Fibroblast of villous mesenchyme (primary cell): ENCODE results near the gene ZNF101. TPM values are rescaled to one million over a fixed set of nuclear protein-coding genes. Genes with fewer than 3 reads are reported as not detected.

ENCODE experiments used
- DNase-seq: peaks from one replicate; pipeline ENCODE4 v3.0.0-alpha.2; 2010; ENCODE audit warnings: low read depth
- H3K4me3 ChIP-seq: 2 replicates; pipeline ENCODE4 v1.5.1; 2011; ENCODE audit warnings: low read depth, mild to moderate bottlenecking, low read length
- CTCF ChIP-seq: IDR thresholded peaks from 2 replicates; pipeline ENCODE4 v1.5.1; 2012; ENCODE audit warnings: low read depth, mild to moderate bottlenecking, low read length; ENCODE audit not compliant: insufficient read depth
- total RNA-seq: library from RNA; depleted of rRNA; stranded (reverse); fragments of >200 nt; gene quantifications from 2 replicates; pipeline ENCODE4 v1.2.3, GENCODE V29; 2012

The ZNF101 gene
- total RNA-seq, 1 donor = 5.6 TPM

GRCh38 chr19:19649580-19649995 lies 19.1 kb upstream of the ZNF101 start:
- TF ChIP-seq CTCF = no peak
- no peak for DNase-seq
- no peak overlapping the region for H3K4me3 ChIP-seq

GRCh38 chr19:19650331-19650730 lies 18.3 kb upstream of the ZNF101 start:
- H3K4me3 ChIP-seq = no peak overlapping the region
- DNase-seq = no peak
- TF ChIP-seq CTCF = no peak

- no peak for DNase-seq
- TF ChIP-seq CTCF = no peak
- H3K4me3 ChIP-seq = no peak overlapping the region
Measured at GRCh38 chr19:19651076-19651475, 17.6 kb upstream of the ZNF101 start.

GRCh38 chr19:19652482-19653295 lies 15.9 kb upstream of the ZNF101 start:
- no peak overlapping the region for H3K4me3 ChIP-seq
- DNase-seq = no peak
- TF ChIP-seq CTCF = no peak

GRCh38 chr19:19653597-19654147 lies 15.0 kb upstream of the ZNF101 start:
- TF ChIP-seq CTCF = no peak
- no peak overlapping the region for H3K4me3 ChIP-seq
- no peak for DNase-seq

- H3K4me3 ChIP-seq = no peak overlapping the region
- TF ChIP-seq CTCF = no peak
- no peak for DNase-seq
Measured at GRCh38 chr19:19654441-19654840, 14.2 kb upstream of the ZNF101 start.

GRCh38 chr19:19655051-19655594 lies 13.5 kb upstream of the ZNF101 start:
- TF ChIP-seq CTCF = no peak
- H3K4me3 ChIP-seq = no peak overlapping the region
- no peak for DNase-seq
